Lower lobe of right lung (tissue), 2 donors: ENCODE measurements around the gene PELI3. TPM values are rescaled to one million over a fixed set of nuclear protein-coding genes. Genes with fewer than 3 reads are reported as not detected.

Experiments
- ATAC-seq, 2 donors: fragments of 200-7000 bp; cut with Tn5 transposase; one replicate each; pipeline ENCODE4 v1.9.1; 2020 to 2022; ENCODE audit warnings: mild to moderate bottlenecking in 2 of 2, moderate library complexity in 2 of 2
- DNase-seq: peaks from one replicate; pipeline ENCODE4 v3.0.0-alpha.2; 2020
- H3K27ac ChIP-seq: fragments of 200-600 bp; one replicate; pipeline ENCODE4 v1.8.0; 2022
- H3K27me3 ChIP-seq: fragments of 200-600 bp; one replicate; pipeline ENCODE4 v1.8.0; 2022; ENCODE audit warnings: low read depth
- H3K36me3 ChIP-seq: fragments of 200-600 bp; one replicate; pipeline ENCODE4 v1.8.0; 2022; ENCODE audit warnings: mild to moderate bottlenecking
- H3K4me1 ChIP-seq: fragments of 200-600 bp; one replicate; pipeline ENCODE4 v1.8.0; 2022
- H3K4me3 ChIP-seq: fragments of 200-600 bp; one replicate; pipeline ENCODE4 v1.8.0; 2022; ENCODE audit warnings: mild to moderate bottlenecking
- H3K9me3 ChIP-seq: fragments of 200-600 bp; one replicate; pipeline ENCODE4 v1.8.0; 2022
- intact Hi-C: fragments of 100-400 bp; cut with DNase I; formaldehyde crosslinking; loops from one replicate; pipeline ENCODE4 v1.11.0; 2022
- total RNA-seq: library from RNA; stranded (reverse); fragmentation: NEBNext Ultra II Directional; extraction: Animal tissue kit (Norgen Biotek cat#: 25700); gene quantifications from one replicate; pipeline ENCODE4 v1.2.1, GENCODE V29; 2021
- TF ChIP-seq, protein P1 (sequence below): fragments of 200-600 bp; IDR thresholded peaks from one replicate; pipeline ENCODE4 v1.8.0; 2022; ENCODE audit warnings: antibody characterized with exemption, mild to moderate bottlenecking
- donor health status: DM: no; HTN: yes; CAD: no; lungs with severe emphysema.

The PELI3 gene
- total RNA-seq, 1 donor from 2014 or later = 21.4 TPM

DNA sequence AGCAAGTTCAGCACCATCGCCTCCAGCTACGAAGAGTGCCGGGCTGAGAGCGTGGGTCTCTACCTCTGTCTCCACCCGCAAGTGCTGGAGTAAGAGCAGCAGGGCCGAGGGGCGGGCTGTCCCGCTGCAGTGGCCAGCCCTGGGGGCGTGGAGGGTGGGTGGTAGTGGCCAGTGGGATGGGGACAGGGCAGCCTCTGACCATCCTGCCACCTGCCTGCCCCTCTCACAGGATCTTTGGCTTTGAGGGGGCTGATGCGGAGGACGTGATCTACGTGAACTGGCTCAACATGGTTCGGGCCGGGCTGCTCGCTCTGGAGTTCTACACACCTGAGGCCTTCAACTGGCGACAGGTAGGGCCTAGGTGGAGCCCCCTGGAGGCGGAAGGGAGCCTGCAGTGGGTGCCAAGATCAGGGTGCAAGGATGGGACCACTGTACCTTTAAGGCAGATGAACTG lies 28.7 kb downstream of the PELI3 start:
- intact Hi-C loops = no loop called here
- ATAC-seq (peak in 1 of 2 donors; percentile 10), DNase-seq (no peak)
- Histone ChIP-seq H3K4me1 (no peaks in the 10 kb centered on the region), H3K36me3 (peaks cover 81% of the 10 kb centered on the region), H3K27me3 (no peaks in the 10 kb centered on the region), H3K4me3 (no peak overlapping the region), H3K9me3 (no peaks in the 10 kb centered on the region), H3K27ac (no peak overlapping the region)
- TF ChIP-seq, protein P1, sequence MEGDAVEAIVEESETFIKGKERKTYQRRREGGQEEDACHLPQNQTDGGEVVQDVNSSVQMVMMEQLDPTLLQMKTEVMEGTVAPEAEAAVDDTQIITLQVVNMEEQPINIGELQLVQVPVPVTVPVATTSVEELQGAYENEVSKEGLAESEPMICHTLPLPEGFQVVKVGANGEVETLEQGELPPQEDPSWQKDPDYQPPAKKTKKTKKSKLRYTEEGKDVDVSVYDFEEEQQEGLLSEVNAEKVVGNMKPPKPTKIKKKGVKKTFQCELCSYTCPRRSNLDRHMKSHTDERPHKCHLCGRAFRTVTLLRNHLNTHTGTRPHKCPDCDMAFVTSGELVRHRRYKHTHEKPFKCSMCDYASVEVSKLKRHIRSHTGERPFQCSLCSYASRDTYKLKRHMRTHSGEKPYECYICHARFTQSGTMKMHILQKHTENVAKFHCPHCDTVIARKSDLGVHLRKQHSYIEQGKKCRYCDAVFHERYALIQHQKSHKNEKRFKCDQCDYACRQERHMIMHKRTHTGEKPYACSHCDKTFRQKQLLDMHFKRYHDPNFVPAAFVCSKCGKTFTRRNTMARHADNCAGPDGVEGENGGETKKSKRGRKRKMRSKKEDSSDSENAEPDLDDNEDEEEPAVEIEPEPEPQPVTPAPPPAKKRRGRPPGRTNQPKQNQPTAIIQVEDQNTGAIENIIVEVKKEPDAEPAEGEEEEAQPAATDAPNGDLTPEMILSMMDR = no peak

DNA sequence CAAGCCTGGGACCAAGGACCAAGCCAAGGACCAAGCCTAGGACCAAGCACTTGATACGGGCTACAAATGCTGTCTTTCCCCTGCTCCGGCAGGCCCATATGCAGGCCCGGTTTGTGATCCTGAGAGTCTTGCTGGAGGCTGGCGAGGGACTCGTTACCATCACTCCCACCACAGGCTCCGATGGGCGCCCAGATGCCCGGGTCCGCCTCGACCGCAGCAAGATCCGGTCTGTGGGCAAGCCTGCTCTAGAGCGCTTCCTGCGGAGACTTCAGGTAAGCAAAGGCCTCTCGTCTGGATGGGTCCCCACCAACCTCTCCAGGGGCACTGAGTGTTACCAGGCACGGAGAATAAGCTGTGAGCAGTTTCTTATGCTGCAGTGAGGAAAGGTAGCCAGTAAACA lies 30.5 kb downstream of the PELI3 start:
- Histone ChIP-seq H3K27ac (no peak overlapping the region), H3K4me3 (no peak overlapping the region), H3K9me3 (no peaks in the 10 kb centered on the region), H3K27me3 (no peaks in the 10 kb centered on the region), H3K36me3 (peaks cover 68% of the 10 kb centered on the region), H3K4me1 (no peaks in the 10 kb centered on the region)
- intact Hi-C loops = no loop called here
- no peak for DNase-seq
- TF ChIP-seq, protein P1 = no peak
- ATAC-seq = no peak

DNA sequence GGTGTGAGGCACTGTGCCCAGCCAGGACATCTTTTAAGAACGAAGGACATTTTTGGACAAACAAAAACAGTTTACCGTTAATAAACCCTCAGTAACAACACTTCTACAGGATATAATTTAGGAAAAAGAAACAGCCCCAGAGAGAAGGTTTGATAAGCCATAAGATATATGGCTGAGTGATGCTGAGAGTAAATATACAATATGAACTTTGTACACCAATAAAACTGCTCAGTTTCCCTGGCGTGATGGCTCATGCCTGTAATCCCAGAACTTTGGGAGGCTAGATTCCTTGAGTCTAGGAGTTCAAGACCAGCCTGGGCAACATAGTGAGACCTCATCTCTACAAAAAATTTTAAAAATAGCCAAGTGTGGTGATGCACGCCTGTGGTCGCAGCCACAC lies 31.8 kb downstream of the PELI3 start:
- intact Hi-C loops = no loop called here
- no peak for DNase-seq

DNA sequence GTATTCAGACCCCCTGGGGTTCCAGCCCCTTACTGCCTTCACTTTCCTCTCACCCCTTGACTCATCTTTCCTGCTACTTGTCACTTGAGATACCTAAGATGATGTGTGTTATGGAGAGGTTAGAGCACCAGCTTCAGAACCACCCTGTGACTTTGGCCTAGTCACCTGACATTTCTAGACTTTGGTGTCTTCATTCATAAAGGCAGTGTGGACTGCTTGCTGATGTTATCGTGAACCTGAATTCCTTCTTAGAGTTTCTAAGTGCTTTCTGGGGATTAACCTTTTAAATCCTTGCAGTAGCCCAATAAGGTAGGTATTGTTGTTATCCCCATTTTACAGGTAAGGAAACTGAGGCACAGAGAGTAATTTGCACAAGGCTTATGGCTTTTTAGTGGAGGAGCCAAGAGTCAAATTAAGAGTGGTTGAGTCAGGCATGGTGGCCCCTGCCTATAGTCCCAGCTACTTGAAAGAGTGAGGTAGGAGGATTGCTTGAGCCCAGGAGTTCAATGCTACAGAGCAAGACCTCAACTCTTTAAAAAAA lies 38.6 kb downstream of the PELI3 start:
- H3K4me3 ChIP-seq = no peak overlapping the region
- no peak for DNase-seq
- H3K27me3 ChIP-seq = no peaks in the 10 kb centered on the region
- peaks cover 25% of the 10 kb centered on the region for H3K36me3 ChIP-seq
- H3K9me3 ChIP-seq = no peaks in the 10 kb centered on the region
- peaks cover 4% of the 10 kb centered on the region for H3K4me1 ChIP-seq
- TF ChIP-seq, protein P1 = no peak
- no peak overlapping the region for H3K27ac ChIP-seq
- intact Hi-C loops = no loop called here
- ATAC-seq = no peak

More for the DNA sequence above, 31.8 kb downstream of the PELI3 start:
- Histone ChIP-seq H3K4me3 (no peak overlapping the region), H3K9me3 (no peaks in the 10 kb centered on the region), H3K4me1 (no peaks in the 10 kb centered on the region), H3K36me3 (peaks cover 65% of the 10 kb centered on the region), H3K27ac (no peak overlapping the region), H3K27me3 (no peaks in the 10 kb centered on the region)
- ATAC-seq = no peak
- TF ChIP-seq, protein P1 = no peak

DNA sequence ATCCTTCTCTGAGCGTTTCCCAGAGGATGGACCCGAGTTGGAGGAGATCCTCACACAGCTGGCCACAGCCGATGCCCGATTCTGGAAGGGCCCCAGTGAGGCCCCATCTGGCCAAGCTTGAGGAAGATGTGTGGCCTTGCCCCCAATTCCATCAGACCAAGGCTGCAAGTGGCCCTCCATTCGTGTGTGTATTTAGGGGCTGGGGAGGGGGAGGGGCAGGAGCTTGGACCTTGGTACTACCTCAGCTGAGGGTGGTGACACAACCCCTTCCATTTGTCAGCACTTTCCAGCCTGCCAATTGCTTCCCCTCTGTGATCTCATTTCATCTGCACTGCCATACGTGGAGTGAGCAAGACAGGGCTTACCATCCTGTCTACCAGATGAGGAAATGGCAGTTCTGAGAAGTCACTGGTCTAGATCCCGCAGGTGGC lies 42.4 kb downstream of the PELI3 start:
- Histone ChIP-seq H3K27ac (no peak overlapping the region), H3K36me3 (peaks cover 22% of the 10 kb centered on the region), H3K4me1 (peaks cover 15% of the 10 kb centered on the region), H3K9me3 (no peaks in the 10 kb centered on the region), H3K4me3 (no peak overlapping the region), H3K27me3 (no peaks in the 10 kb centered on the region)
- DNase-seq (no peak), ATAC-seq (no peak)
- TF ChIP-seq, protein P1 = no peak
- intact Hi-C loops = no loop called here
